Keratinocyte (primary cell): Measurements from ENCODE around the gene RPH3AL.

Experiments used
- CTCF ChIP-seq, 3 experiments: IDR thresholded peaks in 1 of 3; conservative IDR thresholded peaks in 1 of 3; optimal IDR thresholded peaks in 1 of 3; 2 replicates in 2 of 3; 3 replicates in 1 of 3; pipeline versions ENCODE3 to v1.5.1; 2011; ENCODE audit warnings: low read length in 3 of 3, mild to moderate bottlenecking in 3 of 3, moderate library complexity in 2 of 3, control low read depth in 1 of 3, inconsistent platforms in 1 of 3; ENCODE audit not compliant: insufficient read depth in 2 of 3; ENCODE audit errors: extremely low read depth in 1 of 3
- EZH2 ChIP-seq: IDR thresholded peaks from one replicate; pipeline ENCODE4 v1.6.1; 2012; ENCODE audit warnings: inconsistent platforms, mild to moderate bottlenecking, low read length, moderate library complexity

- TF ChIP-seq CTCF (optimal IDR thresholded peaks at IDR 0.05 in 1 of 3, IDR thresholded peaks at IDR 0.05 in 1 of 3, conservative IDR thresholded peaks at IDR 0.05 in 1 of 3; ENCODE audit: extremely low read depth in 1 of 3, insufficient read depth in 2 of 3, low read length in 3 of 3) (no peak), EZH2 (no peak)
Observed at GRCh38 chr17:245611-246010, 107.0 kb downstream of the RPH3AL start.
